ENCODE measurements around the gene HPS5.

The HPS5 gene

GRCh38 chr11:18299721-18300120, 22.2 kb downstream of the HPS5 start:
- TF ChIP-seq, protein P1, sequence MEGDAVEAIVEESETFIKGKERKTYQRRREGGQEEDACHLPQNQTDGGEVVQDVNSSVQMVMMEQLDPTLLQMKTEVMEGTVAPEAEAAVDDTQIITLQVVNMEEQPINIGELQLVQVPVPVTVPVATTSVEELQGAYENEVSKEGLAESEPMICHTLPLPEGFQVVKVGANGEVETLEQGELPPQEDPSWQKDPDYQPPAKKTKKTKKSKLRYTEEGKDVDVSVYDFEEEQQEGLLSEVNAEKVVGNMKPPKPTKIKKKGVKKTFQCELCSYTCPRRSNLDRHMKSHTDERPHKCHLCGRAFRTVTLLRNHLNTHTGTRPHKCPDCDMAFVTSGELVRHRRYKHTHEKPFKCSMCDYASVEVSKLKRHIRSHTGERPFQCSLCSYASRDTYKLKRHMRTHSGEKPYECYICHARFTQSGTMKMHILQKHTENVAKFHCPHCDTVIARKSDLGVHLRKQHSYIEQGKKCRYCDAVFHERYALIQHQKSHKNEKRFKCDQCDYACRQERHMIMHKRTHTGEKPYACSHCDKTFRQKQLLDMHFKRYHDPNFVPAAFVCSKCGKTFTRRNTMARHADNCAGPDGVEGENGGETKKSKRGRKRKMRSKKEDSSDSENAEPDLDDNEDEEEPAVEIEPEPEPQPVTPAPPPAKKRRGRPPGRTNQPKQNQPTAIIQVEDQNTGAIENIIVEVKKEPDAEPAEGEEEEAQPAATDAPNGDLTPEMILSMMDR (conservative IDR thresholded peaks at IDR 0.05; ENCODE audit: low read length): no peak
- DNase-seq (ENCODE audit: low read depth): no peak
- no peak overlapping the region for H3K4me3 ChIP-seq (ENCODE audit: low read length)

- H3K4me3 ChIP-seq (ENCODE audit: low read length): no peak overlapping the region
- TF ChIP-seq, protein P1 (conservative IDR thresholded peaks at IDR 0.05; ENCODE audit: low read length): no peak
- DNase-seq (ENCODE audit: low read depth): no peak
Observed at GRCh38 chr11:18295316-18295715, 26.6 kb downstream of the HPS5 start.

DNA sequence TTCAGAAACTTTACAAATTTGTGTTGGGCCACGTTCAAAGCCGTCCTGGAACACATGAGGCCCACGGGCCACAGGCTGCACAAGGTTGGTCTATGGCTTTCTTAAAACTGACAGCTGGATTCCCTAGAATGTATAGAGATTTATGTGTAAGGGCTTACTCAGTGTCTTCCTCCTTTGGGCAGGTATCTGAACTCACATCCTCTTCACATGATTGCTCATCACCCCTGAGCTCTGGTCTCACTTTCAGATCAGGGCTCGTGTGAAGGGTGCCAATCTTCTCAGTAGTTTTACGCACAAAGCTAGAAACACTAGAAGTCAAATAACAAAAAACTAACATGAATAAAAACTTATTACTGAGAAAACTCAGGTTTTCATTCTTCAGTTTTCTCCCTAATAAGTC, 27.1 kb downstream of the HPS5 start:
- TF ChIP-seq, protein P1 (conservative IDR thresholded peaks at IDR 0.05; ENCODE audit: low read length): no peak
- H3K4me3 ChIP-seq (ENCODE audit: low read length): no peak overlapping the region
- no peak for DNase-seq (ENCODE audit: low read depth)

DNA sequence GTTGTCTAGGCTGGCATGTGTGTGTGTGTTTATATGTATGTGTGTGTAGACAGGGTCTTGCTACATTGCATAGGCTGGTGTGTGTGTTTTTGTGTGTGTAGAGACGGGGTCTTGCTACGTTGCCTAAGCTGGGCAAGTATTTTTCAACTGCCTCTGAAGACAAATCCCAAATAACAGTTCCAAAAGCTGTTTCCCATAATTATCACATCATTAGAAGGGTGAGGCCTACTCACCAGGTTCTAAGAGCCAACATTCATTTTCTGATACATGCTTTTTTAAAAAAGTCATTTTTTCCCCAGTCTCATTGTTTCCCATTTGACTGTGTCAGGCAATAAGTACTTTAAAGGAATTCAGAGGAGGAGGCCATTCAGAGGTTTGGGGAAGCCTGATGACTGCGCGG, 33.0 kb downstream of the HPS5 start:
- H3K4me3 ChIP-seq (ENCODE audit: low read length): no peak overlapping the region
- TF ChIP-seq, protein P1 (conservative IDR thresholded peaks at IDR 0.05; ENCODE audit: low read length): no peak

DNA sequence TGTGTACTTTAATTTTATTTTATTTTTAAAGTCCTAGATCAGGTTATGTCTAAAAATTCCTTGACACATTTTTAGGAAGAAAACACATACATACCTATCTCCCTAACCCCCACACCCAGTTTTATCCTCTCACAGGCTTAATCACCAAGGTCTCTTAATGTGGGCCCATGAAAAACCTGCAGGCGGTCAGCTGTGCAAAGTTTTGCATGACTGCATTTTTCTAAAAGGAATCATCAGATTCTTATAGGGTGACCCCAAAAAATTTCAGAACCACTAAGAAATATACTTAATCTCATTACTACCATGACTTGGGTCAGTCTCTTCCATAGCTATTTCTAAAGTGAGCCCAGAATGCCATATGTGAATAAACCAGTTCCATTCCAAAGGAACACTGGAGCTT, 36.1 kb downstream of the HPS5 start:
- DNase-seq (ENCODE audit: low read depth): no peak
- no peak overlapping the region for H3K4me3 ChIP-seq (ENCODE audit: low read length)
- TF ChIP-seq, protein P1 (conservative IDR thresholded peaks at IDR 0.05; ENCODE audit: low read length): no peak

More for the DNA sequence above, 33.0 kb downstream of the HPS5 start:
- no peak for DNase-seq (ENCODE audit: low read depth)

- no peak overlapping the region for H3K4me3 ChIP-seq (ENCODE audit: low read length)
- TF ChIP-seq, protein P1 (conservative IDR thresholded peaks at IDR 0.05; ENCODE audit: low read length): no peak
- DNase-seq (ENCODE audit: low read depth): no peak
Observed at GRCh38 chr11:18282626-18283025, 39.3 kb downstream of the HPS5 start.

GRCh38 chr11:18280438-18281045, 41.4 kb downstream of the HPS5 start:
- TF ChIP-seq, protein P1 (conservative IDR thresholded peaks at IDR 0.05; ENCODE audit: low read length): no peak
- H3K4me3 ChIP-seq (ENCODE audit: low read length): no peak overlapping the region
- DNase-seq (ENCODE audit: low read depth): no peak

All from AG10803 (cell line).